ENCODE data around the gene INPP5F. TPM values are rescaled to one million over a fixed set of nuclear protein-coding genes. Genes with fewer than 3 reads are reported as not detected.

Gene INPP5F, protein sequence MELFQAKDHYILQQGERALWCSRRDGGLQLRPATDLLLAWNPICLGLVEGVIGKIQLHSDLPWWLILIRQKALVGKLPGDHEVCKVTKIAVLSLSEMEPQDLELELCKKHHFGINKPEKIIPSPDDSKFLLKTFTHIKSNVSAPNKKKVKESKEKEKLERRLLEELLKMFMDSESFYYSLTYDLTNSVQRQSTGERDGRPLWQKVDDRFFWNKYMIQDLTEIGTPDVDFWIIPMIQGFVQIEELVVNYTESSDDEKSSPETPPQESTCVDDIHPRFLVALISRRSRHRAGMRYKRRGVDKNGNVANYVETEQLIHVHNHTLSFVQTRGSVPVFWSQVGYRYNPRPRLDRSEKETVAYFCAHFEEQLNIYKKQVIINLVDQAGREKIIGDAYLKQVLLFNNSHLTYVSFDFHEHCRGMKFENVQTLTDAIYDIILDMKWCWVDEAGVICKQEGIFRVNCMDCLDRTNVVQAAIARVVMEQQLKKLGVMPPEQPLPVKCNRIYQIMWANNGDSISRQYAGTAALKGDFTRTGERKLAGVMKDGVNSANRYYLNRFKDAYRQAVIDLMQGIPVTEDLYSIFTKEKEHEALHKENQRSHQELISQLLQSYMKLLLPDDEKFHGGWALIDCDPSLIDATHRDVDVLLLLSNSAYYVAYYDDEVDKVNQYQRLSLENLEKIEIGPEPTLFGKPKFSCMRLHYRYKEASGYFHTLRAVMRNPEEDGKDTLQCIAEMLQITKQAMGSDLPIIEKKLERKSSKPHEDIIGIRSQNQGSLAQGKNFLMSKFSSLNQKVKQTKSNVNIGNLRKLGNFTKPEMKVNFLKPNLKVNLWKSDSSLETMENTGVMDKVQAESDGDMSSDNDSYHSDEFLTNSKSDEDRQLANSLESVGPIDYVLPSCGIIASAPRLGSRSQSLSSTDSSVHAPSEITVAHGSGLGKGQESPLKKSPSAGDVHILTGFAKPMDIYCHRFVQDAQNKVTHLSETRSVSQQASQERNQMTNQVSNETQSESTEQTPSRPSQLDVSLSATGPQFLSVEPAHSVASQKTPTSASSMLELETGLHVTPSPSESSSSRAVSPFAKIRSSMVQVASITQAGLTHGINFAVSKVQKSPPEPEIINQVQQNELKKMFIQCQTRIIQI
- total RNA-seq (2014; rRNA removed; shearing (Covaris generic)), result 145 and 158 TPM in 2 replicates
- polyA plus RNA-seq (2015; cell fraction: cytosol; rRNA removed), result 121 and 164 TPM in 2 replicates
- 256 and 266 TPM in 2 replicates for polyA plus RNA-seq (2015; cell fraction: nucleus; rRNA removed)

GRCh38 chr10:119725828-119726675, at the start of gene INPP5F:
TSS of gene INPP5F (plus strand) at chr10:119726050. CDS start at chr10:119726263, 213 bp downstream.
- peak; percentile 97 for DNase-seq (ENCODE audit: low read depth, low spot score)
- in situ Hi-C loops (cut with HindIII; ENCODE audit: low pct_unique_long_range_greater_than_20kb, low sequenced_read_pairs), result no loop called here

- no peak for DNase-seq (ENCODE audit: low read depth, low spot score)
- in situ Hi-C loops (cut with HindIII; ENCODE audit: low pct_unique_long_range_greater_than_20kb, low sequenced_read_pairs), result no loop called here
Observed at GRCh38 chr10:119677126-119677525, 48.7 kb upstream of the INPP5F start.

DNA sequence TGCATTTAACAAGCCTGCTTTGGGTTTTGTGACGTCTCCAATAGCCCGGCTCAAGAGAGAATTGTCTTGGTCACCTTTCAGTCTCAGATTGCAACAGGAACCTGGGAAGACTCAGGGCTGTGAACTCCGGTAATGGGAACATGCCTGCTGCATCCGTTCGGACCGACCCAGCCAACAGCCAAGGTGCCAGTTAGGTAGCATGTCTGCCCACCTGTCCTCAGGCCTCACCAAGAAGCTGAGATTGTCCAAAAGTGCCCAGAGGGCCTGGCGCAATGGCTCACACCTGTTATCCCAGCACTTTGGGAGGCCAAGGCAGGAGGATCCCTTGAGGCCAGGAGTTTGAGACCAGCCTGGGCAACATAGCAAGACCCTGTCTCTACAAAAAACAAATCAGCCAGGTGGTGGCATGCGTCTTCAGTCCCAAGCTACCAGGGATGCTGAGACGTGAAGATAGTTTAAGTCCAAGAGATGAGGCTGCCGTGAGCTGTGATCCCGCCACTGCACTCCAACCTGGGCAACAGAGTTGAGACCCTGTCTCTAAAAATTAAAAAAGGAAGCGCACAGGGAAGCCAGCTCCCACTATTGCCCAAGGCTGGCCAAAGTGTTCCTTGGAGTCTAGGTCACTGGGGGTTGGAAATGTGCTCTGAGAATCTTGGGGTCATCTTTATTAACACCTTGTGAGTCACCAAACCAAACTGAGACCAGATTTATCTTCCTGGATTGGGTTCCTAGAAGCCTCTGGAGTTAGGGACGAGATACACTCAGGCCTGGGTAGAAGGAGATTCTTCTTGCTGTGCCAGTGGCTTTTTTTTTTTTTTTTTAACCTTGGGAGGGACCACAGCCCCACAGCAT, 47.7 kb upstream of the INPP5F start:
- no peak for DNase-seq (ENCODE audit: low read depth, low spot score)
- in situ Hi-C loops (cut with HindIII; ENCODE audit: low pct_unique_long_range_greater_than_20kb, low sequenced_read_pairs), result no loop called here

GRCh38 chr10:119679480-119679829, 46.4 kb upstream of the INPP5F start:
- DNase-seq (ENCODE audit: low read depth, low spot score), result no peak
- in situ Hi-C loops (cut with HindIII; ENCODE audit: low pct_unique_long_range_greater_than_20kb, low sequenced_read_pairs), result no loop called here

DNA sequence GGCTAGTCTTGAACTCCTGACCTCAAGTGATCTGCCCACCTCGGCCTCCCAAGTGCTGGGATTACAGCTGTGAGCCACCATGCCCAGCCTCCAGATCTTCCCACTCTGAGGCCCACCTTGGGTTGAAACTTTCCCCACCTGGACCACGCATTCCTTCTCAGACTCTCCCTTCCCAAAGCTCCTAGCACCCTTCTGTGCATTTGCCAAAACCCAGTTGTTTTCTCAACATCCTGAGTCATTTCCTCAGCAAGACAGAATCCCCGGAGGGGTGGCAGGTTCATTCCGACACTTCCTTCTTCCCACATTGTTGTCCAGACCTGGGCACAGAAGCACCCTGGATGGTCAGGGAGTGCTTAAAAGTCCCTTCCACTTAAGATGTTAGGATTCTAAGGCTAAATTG, 45.8 kb upstream of the INPP5F start:
- in situ Hi-C loops (cut with HindIII; ENCODE audit: low pct_unique_long_range_greater_than_20kb, low sequenced_read_pairs), result no loop called here
- no peak for DNase-seq (ENCODE audit: low read depth, low spot score)

GRCh38 chr10:119680650-119681081, 45.2 kb upstream of the INPP5F start:
- in situ Hi-C loops (cut with HindIII; ENCODE audit: low pct_unique_long_range_greater_than_20kb, low sequenced_read_pairs), result no loop called here
- DNase-seq (ENCODE audit: low read depth, low spot score), result no peak

DNA sequence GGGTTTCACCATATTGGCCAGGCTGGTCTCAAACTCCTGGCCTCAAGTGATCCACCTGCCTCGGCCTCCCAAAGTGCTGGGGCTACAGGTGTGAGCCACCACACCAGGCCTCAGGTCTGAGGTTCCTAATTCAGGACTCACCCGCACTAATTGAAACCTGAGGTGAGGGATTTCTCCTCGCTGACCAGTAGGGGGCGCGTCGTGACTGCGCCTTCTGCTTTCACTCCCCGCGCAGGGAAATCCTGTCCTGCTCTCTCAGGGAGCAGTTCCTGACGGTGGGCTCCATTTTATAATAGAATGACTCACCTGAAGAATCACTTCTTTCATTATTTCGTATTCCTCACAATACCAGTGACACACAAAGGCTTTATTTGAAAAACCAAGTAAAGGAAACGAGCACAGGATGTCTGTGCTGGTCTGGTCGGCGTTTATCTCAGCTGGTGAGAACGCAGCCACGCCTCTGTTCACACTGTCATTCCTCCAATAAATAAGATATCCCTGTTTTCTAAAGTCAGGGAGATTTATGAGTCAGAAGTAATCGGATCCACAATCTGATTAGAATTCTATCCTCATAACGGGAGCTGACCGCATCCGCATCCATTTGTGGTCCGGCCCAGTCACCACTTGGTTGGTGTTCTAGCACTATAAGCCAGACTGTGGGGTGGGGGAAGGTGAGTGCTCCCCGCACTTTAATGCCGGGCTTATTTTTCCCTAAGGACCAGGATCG, 39.2 kb upstream of the INPP5F start:
- in situ Hi-C loops (cut with HindIII; ENCODE audit: low pct_unique_long_range_greater_than_20kb, low sequenced_read_pairs), result no loop called here

DNA sequence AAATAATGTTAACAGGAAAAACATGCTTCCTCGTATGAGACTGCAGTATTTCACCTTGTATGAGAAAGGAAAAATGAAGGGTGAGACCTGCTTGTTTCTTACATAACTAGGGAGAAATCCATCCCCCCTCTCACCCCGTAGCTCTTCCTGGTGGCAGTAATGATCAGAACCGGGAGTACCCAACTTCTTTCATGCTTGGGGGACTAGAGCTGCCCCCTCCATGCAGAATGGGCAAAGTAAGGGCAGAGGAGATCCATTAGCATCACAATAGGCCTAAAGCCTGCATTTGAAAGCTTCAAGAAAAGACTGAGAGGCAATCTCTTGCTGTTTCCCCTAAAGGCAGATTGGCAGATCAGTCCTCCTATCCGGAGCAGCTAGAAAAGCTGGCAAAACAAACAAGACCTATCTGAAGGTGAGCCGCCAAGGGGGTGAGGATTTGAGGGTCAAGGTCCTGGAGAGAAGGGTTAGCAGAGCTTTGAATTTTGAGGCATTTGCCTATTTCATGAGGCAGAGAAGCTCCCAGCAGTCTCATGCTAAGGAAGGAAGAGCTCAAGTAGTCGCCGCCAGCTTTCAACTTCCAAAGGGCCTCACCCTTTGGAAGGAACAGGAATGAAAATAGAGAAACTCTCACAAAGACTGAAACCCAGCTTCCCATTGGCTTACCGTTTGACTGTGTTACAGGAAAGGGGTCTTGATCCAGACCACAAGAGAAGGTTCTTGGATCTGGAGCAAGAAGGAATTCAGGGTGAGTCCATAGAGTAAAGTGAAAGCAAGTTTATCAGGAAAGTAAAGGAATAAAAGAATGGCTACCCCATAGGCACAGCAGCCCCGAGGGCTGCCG, 38.4 kb upstream of the INPP5F start:
- peak; percentile 52 for DNase-seq (ENCODE audit: low read depth, low spot score)

More for the DNA sequence above, 39.2 kb upstream of the INPP5F start:
- DNase-seq (ENCODE audit: low read depth, low spot score), result peak; percentile 80

GRCh38 chr10:119688033-119688508, 37.8 kb upstream of the INPP5F start:
- in situ Hi-C loops (cut with HindIII; ENCODE audit: low pct_unique_long_range_greater_than_20kb, low sequenced_read_pairs), result no loop called here

More for the DNA sequence above, 38.4 kb upstream of the INPP5F start:
- in situ Hi-C loops (cut with HindIII; ENCODE audit: low pct_unique_long_range_greater_than_20kb, low sequenced_read_pairs), result no loop called here

DNA sequence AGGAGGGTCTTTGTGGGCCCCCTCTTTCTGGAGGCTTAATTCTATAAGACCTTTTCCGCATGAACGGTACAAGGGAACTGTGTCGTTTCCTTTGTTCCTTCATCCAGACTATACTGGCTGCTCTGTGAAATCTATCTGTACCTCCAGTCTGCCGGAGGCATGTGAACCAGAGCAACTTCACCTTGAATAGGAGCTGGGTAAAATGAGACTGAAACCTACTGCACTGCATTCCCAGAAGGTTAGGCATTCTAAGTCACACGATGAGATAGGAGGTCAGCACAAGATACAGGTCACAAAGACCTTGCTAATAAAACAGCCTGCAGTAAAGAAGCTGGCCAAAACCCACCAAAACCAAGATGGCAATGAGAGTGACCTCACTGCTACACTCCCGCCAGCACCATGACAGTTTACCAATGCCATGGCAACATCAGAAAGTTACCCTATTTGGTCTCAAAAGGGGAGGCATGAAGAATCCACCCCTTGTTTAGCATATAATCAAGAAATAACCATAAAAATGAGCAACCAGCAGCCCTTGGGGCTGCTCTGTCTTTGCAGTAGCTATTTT, 36.8 kb upstream of the INPP5F start:
- DNase-seq (ENCODE audit: low read depth, low spot score), result peak; percentile 86
- in situ Hi-C loops (cut with HindIII; ENCODE audit: low pct_unique_long_range_greater_than_20kb, low sequenced_read_pairs), result no loop called here

More at GRCh38 chr10:119688033-119688508, 37.8 kb upstream of the INPP5F start:
- DNase-seq (ENCODE audit: low read depth, low spot score), result peak; percentile 59

DNA sequence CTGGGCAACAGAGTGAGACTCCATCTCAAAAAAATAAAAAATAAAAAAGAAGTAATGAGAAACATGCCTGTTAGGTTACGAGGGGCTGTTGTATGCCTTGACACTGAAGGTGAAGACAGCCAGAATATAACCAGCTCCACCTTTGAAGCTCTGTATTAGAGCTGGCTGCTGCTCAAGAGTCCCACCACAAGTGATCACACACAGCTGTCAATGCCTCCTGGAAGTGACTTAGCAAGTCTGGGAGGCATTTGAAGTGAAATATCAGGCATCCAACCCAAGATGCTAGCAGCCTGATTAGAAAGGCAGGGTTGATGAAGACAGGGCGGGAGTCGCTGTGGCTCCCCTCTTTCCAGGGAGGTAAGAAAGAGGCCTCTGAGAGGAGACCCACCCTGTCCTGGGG, 34.1 kb upstream of the INPP5F start:
- no peak for DNase-seq (ENCODE audit: low read depth, low spot score)
- in situ Hi-C loops (cut with HindIII; ENCODE audit: low pct_unique_long_range_greater_than_20kb, low sequenced_read_pairs), result no loop called here

DNA sequence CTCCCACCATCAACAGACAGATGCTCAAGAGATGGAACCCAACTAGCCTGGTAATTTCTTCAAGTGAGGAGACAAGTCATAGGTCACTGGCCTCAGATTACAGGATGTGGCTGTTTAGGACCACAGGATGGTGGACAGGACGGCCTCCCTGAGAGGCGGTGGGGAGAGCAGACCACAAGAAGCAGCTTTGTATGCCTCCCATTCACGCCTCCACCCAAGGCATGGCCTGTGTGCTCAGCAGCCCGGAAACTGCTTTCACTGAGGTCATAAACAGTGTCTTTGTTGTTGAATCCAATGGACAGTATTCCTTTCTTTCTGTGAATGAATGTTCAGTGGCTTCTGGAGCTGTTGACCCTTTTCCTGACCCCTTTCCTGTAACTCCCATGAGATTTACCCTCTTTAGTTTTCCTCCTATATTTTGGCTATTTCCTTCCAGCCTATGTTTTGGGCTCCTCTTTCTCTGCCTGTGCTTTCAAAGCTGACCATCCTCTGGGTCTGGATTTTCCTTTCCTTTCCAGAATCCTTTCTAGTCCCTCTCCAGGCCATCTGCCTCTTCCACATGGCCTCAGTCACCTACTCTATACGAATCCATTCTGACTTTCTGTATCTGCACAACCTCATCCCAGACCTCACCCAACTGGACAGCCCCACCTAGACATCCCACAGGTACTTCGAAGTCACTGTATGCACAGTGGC, 32.4 kb upstream of the INPP5F start:
- in situ Hi-C loops (cut with HindIII; ENCODE audit: low pct_unique_long_range_greater_than_20kb, low sequenced_read_pairs), result no loop called here
- peak; percentile 99 for DNase-seq (ENCODE audit: low read depth, low spot score)

DNA sequence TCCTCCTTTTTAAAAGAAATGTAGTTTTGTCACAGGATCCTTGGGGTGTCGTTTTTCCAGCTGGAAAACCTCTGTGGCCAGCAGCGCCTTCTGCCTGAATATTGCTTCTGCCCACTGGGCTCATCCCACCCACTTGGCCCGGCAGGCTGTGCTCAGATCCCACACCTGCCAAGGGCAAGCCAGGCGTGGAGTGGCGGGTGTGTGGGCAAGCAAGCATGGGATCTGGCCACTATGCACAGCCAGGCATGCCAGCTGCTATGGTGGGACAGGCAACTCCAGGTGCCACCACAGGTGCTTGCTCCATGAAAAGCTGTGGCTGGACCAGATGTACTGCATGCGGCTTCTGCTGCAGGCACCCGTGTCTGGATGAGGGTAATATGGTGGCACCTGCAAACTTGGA, 31.2 kb upstream of the INPP5F start:
- in situ Hi-C loops (cut with HindIII; ENCODE audit: low pct_unique_long_range_greater_than_20kb, low sequenced_read_pairs), result no loop called here
- no peak for DNase-seq (ENCODE audit: low read depth, low spot score)

Measured in SK-MEL-5 (cell line).